ENCODE results near the gene ZSCAN22.

GRCh38 chr19:58352760-58353671, 26.2 kb downstream of the ZSCAN22 start, which contains the start of gene A1BG:
- TF ChIP-seq POLR2A (IDR thresholded peaks at IDR 0.05; ENCODE audit: low read length) (no peak), GATA1 (IDR thresholded peaks at IDR 0.05; ENCODE audit: low read depth, low read length) (no peak)

Measured in erythroblast (primary cell).